GM19397 (cell line): ENCODE results near the gene ZFP36L2.
A peak's percentile ranks its signal among the peaks of the same experiment; 100 is the strongest.

Source experiments
- ATAC-seq: cut with Tn5 transposase; IDR thresholded peaks from one replicate; pipeline ENCODE4 v1.9.1; 2021; ENCODE audit warnings: mild to moderate bottlenecking, moderate library complexity; ENCODE audit not compliant: unreplicated experiment

ZFP36L2 gene

GRCh38 chr2:43188561-43189386 lies 37.6 kb downstream of the ZFP36L2 start:
- ATAC-seq: no peak

- no peak for ATAC-seq
These were observed 39.6 kb downstream of the ZFP36L2 start for GRCh38 chr2:43186679-43187374.

GRCh38 chr2:43186321-43186678 lies 40.1 kb downstream of the ZFP36L2 start:
- ATAC-seq: no peak

GRCh38 chr2:43185146-43185545 lies 41.3 kb downstream of the ZFP36L2 start:
- ATAC-seq: no peak

- ATAC-seq: no peak
These were observed 42.0 kb downstream of the ZFP36L2 start for GRCh38 chr2:43184339-43184895.

GRCh38 chr2:43183743-43184142 lies 42.7 kb downstream of the ZFP36L2 start:
- ATAC-seq: no peak

- no peak for ATAC-seq
These were observed 45.5 kb downstream of the ZFP36L2 start for GRCh38 chr2:43180897-43181296.

GRCh38 chr2:43179942-43180341 lies 46.5 kb downstream of the ZFP36L2 start:
- ATAC-seq: no peak

GRCh38 chr2:43178602-43179542 lies 47.5 kb downstream of the ZFP36L2 start:
- no peak for ATAC-seq

- no peak for ATAC-seq
These were observed 48.3 kb downstream of the ZFP36L2 start for GRCh38 chr2:43178055-43178598.

- ATAC-seq: no peak
These were observed 50.0 kb downstream of the ZFP36L2 start for GRCh38 chr2:43176449-43176848.

- no peak for ATAC-seq
These were observed 50.5 kb downstream of the ZFP36L2 start for GRCh38 chr2:43175876-43176275.

- ATAC-seq: no peak
These were observed 51.4 kb downstream of the ZFP36L2 start for GRCh38 chr2:43175020-43175441.

GRCh38 chr2:43174368-43174916 lies 52.0 kb downstream of the ZFP36L2 start:
- peak; percentile 75 for ATAC-seq
